H9 (cell line): ENCODE measurements around the gene TMEM132D. TPM values are rescaled to one million over a fixed set of nuclear protein-coding genes. Genes with fewer than 3 reads are reported as not detected.
A peak's percentile ranks its signal among the peaks of the same experiment; 100 is the strongest.

Experiments used
- DNase-seq: peaks from one replicate; pipeline ENCODE4 v3.0.0-alpha.2; 2017
- H2AFZ ChIP-seq: one replicate; pipeline ENCODE4 v1.6.1; 2013; ENCODE audit warnings: mild to moderate bottlenecking, low read length, control low read depth, moderate library complexity
- H2AK5ac ChIP-seq: 2 replicates; pipeline ENCODE4 v1.6.1; 2013; ENCODE audit warnings: low read length, control low read depth, mixed read lengths; ENCODE audit not compliant: insufficient read length
- H2BK120ac ChIP-seq: one replicate; pipeline ENCODE4 v1.6.1; 2013; ENCODE audit warnings: low read depth, mild to moderate bottlenecking, low read length, control low read depth, inconsistent platforms; ENCODE audit not compliant: poor library complexity, severe bottlenecking
- H2BK12ac ChIP-seq: 2 replicates; pipeline ENCODE4 v1.6.1; 2013; ENCODE audit warnings: low read length, control low read depth, mixed read lengths, low read depth; ENCODE audit not compliant: insufficient read length
- H2BK15ac ChIP-seq: 2 replicates; pipeline ENCODE4 v1.6.1; 2013; ENCODE audit warnings: low read depth, low read length, control low read depth
- H2BK20ac ChIP-seq: one replicate; pipeline ENCODE4 v1.6.1; 2013; ENCODE audit warnings: low read depth, mild to moderate bottlenecking, low read length, control low read depth, inconsistent platforms; ENCODE audit not compliant: poor library complexity, severe bottlenecking
- H2BK5ac ChIP-seq: 2 replicates; pipeline ENCODE4 v1.6.1; 2013; ENCODE audit warnings: low read length, control low read depth, mixed read lengths; ENCODE audit not compliant: insufficient read length
- H3K14ac ChIP-seq: 2 replicates; pipeline ENCODE4 v1.6.1; 2013; ENCODE audit warnings: low read length, control low read depth; ENCODE audit not compliant: insufficient read depth
- H3K18ac ChIP-seq: 2 replicates; pipeline ENCODE4 v1.6.1; 2013; ENCODE audit warnings: low read depth, mild to moderate bottlenecking, mixed read lengths, low read length, control low read depth; ENCODE audit not compliant: insufficient read length
- H3K23ac ChIP-seq: 2 replicates; pipeline ENCODE4 v1.6.1; 2013; ENCODE audit warnings: low read length, control low read depth, mixed read lengths, low read depth; ENCODE audit not compliant: insufficient read length
- H3K23me2 ChIP-seq: 2 replicates; pipeline ENCODE4 v1.6.1; 2013; ENCODE audit warnings: low read depth, mild to moderate bottlenecking, mixed read lengths, low read length, control low read depth; ENCODE audit not compliant: insufficient read length, poor library complexity, severe bottlenecking
- H3K27ac ChIP-seq: 2 replicates; pipeline ENCODE4 v1.5.1; 2013; ENCODE audit warnings: low read length, control low read depth, mixed read lengths, low read depth; ENCODE audit not compliant: insufficient read length
- H3K27me3 ChIP-seq: 2 replicates; pipeline ENCODE4 v1.6.1; 2013; ENCODE audit warnings: low read length, control low read depth, inconsistent platforms; ENCODE audit not compliant: insufficient read depth
- H3K4ac ChIP-seq: 2 replicates; pipeline ENCODE4 v1.6.1; 2013; ENCODE audit warnings: low read depth, mild to moderate bottlenecking, control low read depth, inconsistent platforms, low read length, moderate library complexity
- H3K4me1 ChIP-seq: 2 replicates; pipeline ENCODE4 v1.6.1; 2013; ENCODE audit warnings: low read length, control low read depth, inconsistent platforms; ENCODE audit not compliant: insufficient read depth
- H3K4me2 ChIP-seq: 2 replicates; pipeline ENCODE4 v1.6.1; 2013; ENCODE audit warnings: low read length, control low read depth, mixed read lengths; ENCODE audit not compliant: insufficient read length, insufficient read depth
- H3K56ac ChIP-seq: 2 replicates; pipeline ENCODE4 v1.6.1; 2013; ENCODE audit warnings: low read depth, mild to moderate bottlenecking, mixed read lengths, low read length, control low read depth; ENCODE audit not compliant: insufficient read length
- H3K79me1 ChIP-seq: 2 replicates; pipeline ENCODE4 v1.6.1; 2013; ENCODE audit warnings: low read depth, mild to moderate bottlenecking, moderate library complexity, low read length, control low read depth, inconsistent platforms; ENCODE audit not compliant: insufficient read depth, poor library complexity, severe bottlenecking
- H3K79me2 ChIP-seq: 2 replicates; pipeline ENCODE4 v1.6.1; 2013; ENCODE audit warnings: low read length, control low read depth, inconsistent platforms; ENCODE audit not compliant: insufficient read depth
- H3K9ac ChIP-seq: 2 replicates; pipeline ENCODE4 v1.6.1; 2013; ENCODE audit warnings: low read length, control low read depth, mixed read lengths; ENCODE audit not compliant: insufficient read length; ENCODE audit errors: extremely low read depth
- H3K9me3 ChIP-seq: one replicate; pipeline ENCODE4 v1.6.1; 2013; ENCODE audit warnings: low read depth, low read length, inconsistent platforms; ENCODE audit not compliant: control insufficient read depth
- H3T11ph ChIP-seq: one replicate; pipeline ENCODE4 v1.6.1; 2013; ENCODE audit warnings: mild to moderate bottlenecking, low read length, control low read depth, inconsistent platforms
- H4K20me1 ChIP-seq: one replicate; pipeline ENCODE4 v1.6.1; 2013; ENCODE audit not compliant: control insufficient read depth, insufficient read length, insufficient read depth
- H4K5ac ChIP-seq: 2 replicates; pipeline ENCODE4 v1.6.1; 2013; ENCODE audit warnings: low read depth, mild to moderate bottlenecking, mixed read lengths, low read length, control low read depth; ENCODE audit not compliant: insufficient read length
- H4K8ac ChIP-seq: replicated peaks from 2 replicates; pipeline ENCODE4 v1.6.1; 2013; ENCODE audit warnings: low read length, control low read depth, mixed read lengths, low read depth; ENCODE audit not compliant: insufficient read length
- H4K91ac ChIP-seq: 2 replicates; pipeline ENCODE4 v1.6.1; 2013; ENCODE audit warnings: low read depth, mild to moderate bottlenecking, moderate library complexity, mixed read lengths, low read length, control low read depth; ENCODE audit not compliant: insufficient read length
- H3K27ac Mint-ChIP-seq, 3 experiments: 2 replicates in 2 of 3; 3 replicates in 1 of 3; pipeline ENCODE4 v1.8.0; 2020 to 2021; ENCODE audit warnings: mixed read lengths in 3 of 3, mild to moderate bottlenecking in 1 of 3, moderate library complexity in 1 of 3
- H3K27me3 Mint-ChIP-seq: 2 replicates; pipeline ENCODE4 v1.8.0; 2021; ENCODE audit warnings: low read depth, mild to moderate bottlenecking, moderate library complexity, mixed read lengths
- H3K36me3 Mint-ChIP-seq, 3 experiments: 2 replicates in 2 of 3; 3 replicates in 1 of 3; pipeline ENCODE4 v1.8.0; 2020 to 2021; ENCODE audit warnings: low read depth in 3 of 3, mixed read lengths in 3 of 3; ENCODE audit not compliant: insufficient read depth in 1 of 3
- H3K4me1 Mint-ChIP-seq, 2 experiments: 2 replicates each; pipeline ENCODE4 v1.8.0; 2020; ENCODE audit warnings: mixed read lengths in 2 of 2
- H3K4me3 Mint-ChIP-seq, 2 experiments: 2 replicates in 1 of 2; 3 replicates in 1 of 2; pipeline ENCODE4 v1.8.0; 2020 to 2021; ENCODE audit warnings: mild to moderate bottlenecking in 2 of 2, mixed read lengths in 2 of 2, moderate library complexity in 1 of 2
- H3K9me3 Mint-ChIP-seq, 2 experiments: 2 replicates in 1 of 2; 3 replicates in 1 of 2; pipeline ENCODE4 v1.8.0; 2020; ENCODE audit warnings: mild to moderate bottlenecking in 2 of 2, mixed read lengths in 2 of 2, moderate library complexity in 1 of 2
- CTCF ChIP-seq: fragments of 200-600 bp; sonication (generic); conservative IDR thresholded peaks from 3 replicates; pipeline ENCODE4 v1.8.0; 2021; ENCODE audit warnings: antibody characterized with exemption, mild to moderate bottlenecking
- WGBS: extraction: QIAGEN DNeasy Blood & Tissue Kit; methylation state at CpG from one replicate; pipeline ENCODE4 v1.1.7; 2013; ENCODE audit warnings: missing lambda C conversion rate, low lambda C conversion rate, mixed read lengths; ENCODE audit not compliant: insufficient read length; ENCODE audit errors: extremely low coverage; 5-methylcytosine and 5-hydroxymethylcytosine counted together
- total RNA-seq: library from RNA; stranded (reverse); gene quantifications from 2 replicates; pipeline ENCODE4 v1.2.1, GENCODE V29; 2021

TMEM132D gene
- total RNA-seq, 1 experiment from 2014 or later, result 6.1 TPM

GRCh38 chr12:129025055-129025454, 878.8 kb downstream of the TMEM132D start:
- H3K27me3 ChIP-seq, result no peaks in the 10 kb centered on the region; the same call in 1 of the 2 replicates
- WGBS, result 100% methylated on average over 3 of the region's 3 CpGs

More at GRCh38 chr12:129025055-129025454, 878.8 kb downstream of the TMEM132D start:
- Histone ChIP-seq H4K5ac (no peak overlapping the region), H3K9ac (no peak overlapping the region), H2BK5ac (no peak overlapping the region), H4K8ac (no peak overlapping the region), H3K56ac (no peak overlapping the region), H3K23me2 (peaks cover 2% of the 10 kb centered on the region), H3K4ac (no peak overlapping the region), H4K91ac (no peak overlapping the region), H2AK5ac (no peak overlapping the region), H3K4me1 (no peaks in the 10 kb centered on the region), H3K79me2 (no peaks in the 10 kb centered on the region), H3K23ac (no peak overlapping the region), H3K79me1 (no peaks in the 10 kb centered on the region), H2BK20ac (no peak overlapping the region), H3K18ac (no peak overlapping the region), H4K20me1 (no peaks in the 10 kb centered on the region), H3K9me3 (no peaks in the 10 kb centered on the region), H3K27ac (no peak overlapping the region), H2BK15ac (no peak overlapping the region), H3T11ph (no peak overlapping the region), H2AFZ (no peak overlapping the region), H3K4me2 (no peak overlapping the region), H2BK12ac (no peak overlapping the region), H3K14ac (peak overlapping the region; percentile 25; the same call in 1 of the 2 replicates), H2BK120ac (no peak overlapping the region)
- no peak for TF ChIP-seq CTCF
- H3K36me3 Mint-ChIP-seq, result no peaks in the 10 kb centered on the region
- H3K27me3 Mint-ChIP-seq, result peaks cover 22% of the 10 kb centered on the region
- peaks cover 0 to 2% of the 10 kb centered on the region in 2 experiments; a peak in 1 of 5 replicates for H3K9me3 Mint-ChIP-seq
- H3K4me1 Mint-ChIP-seq, result peaks cover 0 to 7% of the 10 kb centered on the region in 2 experiments; a peak in 1 of 4 replicates
- no peak overlapping the region for H3K4me3 Mint-ChIP-seq
- no peak for DNase-seq
- H3K27ac Mint-ChIP-seq, result no peak overlapping the region
